HG02884 (cell line): ENCODE measurements around the gene ZBTB20.
A peak's percentile ranks its signal among the peaks of the same experiment; 100 is the strongest.

Experiments used
- ATAC-seq: cut with Tn5 transposase; IDR thresholded peaks from one replicate; pipeline ENCODE4 v1.9.1; 2021; ENCODE audit warnings: mild to moderate bottlenecking, moderate library complexity; ENCODE audit not compliant: unreplicated experiment

Gene ZBTB20

GRCh38 chr3:114499976-114500375 is 647.1 kb downstream of the ZBTB20 start:
- ATAC-seq: peak; percentile 65

GRCh38 chr3:114498539-114499370 is 648.3 kb downstream of the ZBTB20 start:
- ATAC-seq: no peak

GRCh38 chr3:114496874-114497273 is 650.2 kb downstream of the ZBTB20 start:
- no peak for ATAC-seq

- no peak for ATAC-seq
Observed at GRCh38 chr3:114496466-114496865, 650.6 kb downstream of the ZBTB20 start.

- ATAC-seq: no peak
Observed at GRCh38 chr3:114496021-114496434, 651.1 kb downstream of the ZBTB20 start.

GRCh38 chr3:114494498-114494897 is 652.6 kb downstream of the ZBTB20 start:
- ATAC-seq: no peak

GRCh38 chr3:114490829-114491228 is 656.3 kb downstream of the ZBTB20 start:
- ATAC-seq: no peak

- ATAC-seq: no peak
Observed at GRCh38 chr3:114487502-114487901, 659.6 kb downstream of the ZBTB20 start.

- ATAC-seq: no peak
Observed at GRCh38 chr3:114484919-114485318, 662.2 kb downstream of the ZBTB20 start.

GRCh38 chr3:114481113-114481512 is 666.0 kb downstream of the ZBTB20 start:
- ATAC-seq: no peak

- no peak for ATAC-seq
Observed at GRCh38 chr3:114480442-114480841, 666.6 kb downstream of the ZBTB20 start.

GRCh38 chr3:114478801-114479200 is 668.3 kb downstream of the ZBTB20 start:
- ATAC-seq: no peak

- no peak for ATAC-seq
Observed at GRCh38 chr3:114476511-114476910, 670.6 kb downstream of the ZBTB20 start.

- no peak for ATAC-seq
Observed at GRCh38 chr3:114471478-114471877, 675.6 kb downstream of the ZBTB20 start.

- ATAC-seq: no peak
Observed at GRCh38 chr3:114469070-114469469, 678.0 kb downstream of the ZBTB20 start.

GRCh38 chr3:114466816-114467215 is 680.3 kb downstream of the ZBTB20 start:
- no peak for ATAC-seq

GRCh38 chr3:114466251-114466650 is 680.8 kb downstream of the ZBTB20 start:
- no peak for ATAC-seq

- peak; percentile 94 for ATAC-seq
Observed at GRCh38 chr3:114464548-114464947, 682.5 kb downstream of the ZBTB20 start.

- ATAC-seq: no peak
Observed at GRCh38 chr3:114462750-114463149, 684.3 kb downstream of the ZBTB20 start.

GRCh38 chr3:114460459-114460858 is 686.6 kb downstream of the ZBTB20 start:
- no peak for ATAC-seq

- ATAC-seq: peak; percentile 83
Observed at GRCh38 chr3:114456742-114457141, 690.3 kb downstream of the ZBTB20 start.

- ATAC-seq: no peak
Observed at GRCh38 chr3:114455432-114455831, 691.7 kb downstream of the ZBTB20 start.
